ENCODE data around the gene GULP1.
"Not testable (repeated sequence)": the region's sequence is repeated elsewhere in the genome, so short reads cannot be mapped to it uniquely, and the experiment has no call there.

GULP1 gene

GRCh38 chr2:188601927-188602326 lies 310.3 kb downstream of the GULP1 start:
- H3K27ac ChIP-seq (ENCODE audit: low read length), result no peak overlapping the region
- no peaks in the 10 kb centered on the region for H4K20me1 ChIP-seq (ENCODE audit: insufficient read depth, low read length)
- H2AFZ ChIP-seq (ENCODE audit: low read depth, low read length), result no peak overlapping the region
- no peak overlapping the region for H3K9ac ChIP-seq (ENCODE audit: low read depth, low read length)
- no peaks in the 10 kb centered on the region for H3K36me3 ChIP-seq (ENCODE audit: insufficient read depth, low read length)
- H3K9me3 ChIP-seq (ENCODE audit: insufficient read depth, low read length, severe bottlenecking), result no peaks in the 10 kb centered on the region
- H3K79me2 ChIP-seq (ENCODE audit: insufficient read depth, low read length), result no peaks in the 10 kb centered on the region
- H3K4me3 ChIP-seq (ENCODE audit: low read depth in 1 of 2, low read length in 2 of 2), result no peak overlapping the region
- no peak overlapping the region for H3K4me2 ChIP-seq (ENCODE audit: insufficient read depth, low read length)
- H3K4me1 ChIP-seq (ENCODE audit: insufficient read depth, low read length), result no peaks in the 10 kb centered on the region
- H3K27me3 ChIP-seq (ENCODE audit: insufficient read depth, low read length, poor library complexity), result no peaks in the 10 kb centered on the region
- no peak for TF ChIP-seq CTCF (IDR thresholded peaks at IDR 0.05; ENCODE audit: borderline replicate concordance, extremely low read depth, low read length, poor library complexity, severe bottlenecking)
- TF ChIP-seq EZH2 (IDR thresholded peaks at IDR 0.05; ENCODE audit: borderline replicate concordance, low read depth, low read length, severe bottlenecking), result no peak
- DNase-seq (no peak), ATAC-seq (ENCODE audit: insufficient read depth, low read depth) (no peak)

DNA sequence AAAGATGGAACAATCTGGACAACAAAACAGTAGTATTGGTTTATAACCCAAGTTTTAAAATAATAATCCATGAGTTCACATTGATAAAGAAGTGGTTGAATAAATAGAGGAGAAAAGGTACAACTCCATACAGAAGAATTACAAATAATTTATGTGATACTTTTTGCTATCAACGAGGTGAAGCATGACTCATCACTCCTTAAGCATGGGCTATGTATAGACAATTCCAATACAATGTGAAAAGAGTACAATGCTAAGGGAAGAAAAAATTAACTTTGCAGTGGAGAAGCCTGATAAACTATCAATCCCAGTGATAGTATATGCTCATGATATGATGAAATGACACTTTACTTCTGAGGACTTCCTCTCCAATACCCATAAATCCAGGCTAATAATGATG lies 312.9 kb downstream of the GULP1 start:
- ATAC-seq (ENCODE audit: insufficient read depth, low read depth) (no peak), DNase-seq (no peak)
- H3K4me1 ChIP-seq (ENCODE audit: insufficient read depth, low read length), result no peaks in the 10 kb centered on the region
- H3K27ac ChIP-seq (ENCODE audit: low read length), result no peak overlapping the region
- H3K9ac ChIP-seq (ENCODE audit: low read depth, low read length), result no peak overlapping the region
- TF ChIP-seq EZH2 (IDR thresholded peaks at IDR 0.05; ENCODE audit: borderline replicate concordance, low read depth, low read length, severe bottlenecking), result no peak
- TF ChIP-seq CTCF (IDR thresholded peaks at IDR 0.05; ENCODE audit: borderline replicate concordance, extremely low read depth, low read length, poor library complexity, severe bottlenecking), result no peak
- H3K9me3 ChIP-seq (ENCODE audit: insufficient read depth, low read length, severe bottlenecking), result no peaks in the 10 kb centered on the region
- H4K20me1 ChIP-seq (ENCODE audit: insufficient read depth, low read length), result no peaks in the 10 kb centered on the region
- H3K36me3 ChIP-seq (ENCODE audit: insufficient read depth, low read length), result no peaks in the 10 kb centered on the region
- no peak overlapping the region for H3K4me2 ChIP-seq (ENCODE audit: insufficient read depth, low read length)
- no peaks in the 10 kb centered on the region for H3K27me3 ChIP-seq (ENCODE audit: insufficient read depth, low read length, poor library complexity)
- H2AFZ ChIP-seq (ENCODE audit: low read depth, low read length), result no peak overlapping the region
- H3K4me3 ChIP-seq (ENCODE audit: low read depth in 1 of 2, low read length in 2 of 2), result no peak overlapping the region
- no peaks in the 10 kb centered on the region for H3K79me2 ChIP-seq (ENCODE audit: insufficient read depth, low read length)

DNA sequence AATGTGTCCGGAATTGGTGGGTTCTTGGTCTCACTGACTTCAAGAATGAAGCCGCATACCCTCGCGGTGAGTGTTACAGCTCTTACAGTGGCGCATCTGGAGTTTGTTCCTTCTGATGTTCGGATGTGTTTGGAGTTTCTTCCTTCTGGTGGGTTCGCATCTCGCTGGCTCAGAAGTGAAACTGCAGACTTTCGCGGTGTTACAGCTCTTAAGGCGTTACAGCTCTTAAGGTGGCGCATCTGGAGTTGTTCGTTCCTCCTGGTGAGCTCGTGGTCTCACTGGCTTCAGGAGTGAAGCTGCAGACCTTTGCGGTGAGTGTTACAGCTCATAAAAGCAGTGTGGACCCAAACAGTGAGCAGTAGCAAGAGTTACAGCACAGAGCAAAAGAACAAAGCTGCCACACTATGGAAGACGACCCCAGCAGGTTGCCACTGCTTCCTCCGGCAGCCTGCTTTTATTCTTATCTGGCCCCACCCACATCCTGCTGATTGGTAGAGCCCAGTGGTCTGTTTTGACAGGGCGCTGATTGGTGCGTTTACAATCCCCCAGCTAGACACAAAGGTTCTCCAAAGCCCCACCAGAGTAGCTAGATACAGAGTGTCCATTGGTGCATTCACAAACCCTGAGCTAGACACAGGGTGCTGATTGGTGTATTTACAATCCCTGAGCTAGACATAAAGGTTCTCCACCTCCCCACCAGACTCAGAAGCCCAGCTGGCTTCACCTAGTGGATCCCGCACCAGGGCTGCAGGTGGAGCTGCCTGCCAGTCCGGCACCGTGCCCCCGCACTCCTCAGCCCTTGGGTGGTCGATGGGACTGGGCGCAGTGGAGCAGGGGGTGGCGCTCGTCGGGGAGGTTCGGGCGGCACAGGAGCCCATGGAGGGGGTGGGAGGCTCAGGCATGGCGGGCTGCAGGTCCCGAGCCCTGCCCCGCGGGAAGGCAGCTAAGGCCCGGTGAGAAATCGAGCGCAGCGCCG lies 314.2 kb downstream of the GULP1 start:
- not testable (repeated sequence) for H2AFZ ChIP-seq (ENCODE audit: low read depth, low read length); DNase-seq; H4K20me1 ChIP-seq (ENCODE audit: insufficient read depth, low read length); H3K27ac ChIP-seq (ENCODE audit: low read length); H3K9me3 ChIP-seq (ENCODE audit: insufficient read depth, low read length, severe bottlenecking); H3K27me3 ChIP-seq (ENCODE audit: insufficient read depth, low read length, poor library complexity); H3K4me1 ChIP-seq (ENCODE audit: insufficient read depth, low read length); ATAC-seq (ENCODE audit: insufficient read depth, low read depth); H3K36me3 ChIP-seq (ENCODE audit: insufficient read depth, low read length); H3K4me2 ChIP-seq (ENCODE audit: insufficient read depth, low read length); H3K4me3 ChIP-seq (ENCODE audit: low read depth in 1 of 2, low read length in 2 of 2); H3K9ac ChIP-seq (ENCODE audit: low read depth, low read length); H3K79me2 ChIP-seq (ENCODE audit: insufficient read depth, low read length)

GRCh38 chr2:188606596-188606995 lies 314.9 kb downstream of the GULP1 start:
- H3K4me3 ChIP-seq (ENCODE audit: low read depth in 1 of 2, low read length in 2 of 2); H3K4me1 ChIP-seq (ENCODE audit: insufficient read depth, low read length); H2AFZ ChIP-seq (ENCODE audit: low read depth, low read length); H3K27ac ChIP-seq (ENCODE audit: low read length); H3K9ac ChIP-seq (ENCODE audit: low read depth, low read length); H3K27me3 ChIP-seq (ENCODE audit: insufficient read depth, low read length, poor library complexity); DNase-seq; ATAC-seq (ENCODE audit: insufficient read depth, low read depth); H3K36me3 ChIP-seq (ENCODE audit: insufficient read depth, low read length); H3K79me2 ChIP-seq (ENCODE audit: insufficient read depth, low read length); H3K4me2 ChIP-seq (ENCODE audit: insufficient read depth, low read length); H4K20me1 ChIP-seq (ENCODE audit: insufficient read depth, low read length); H3K9me3 ChIP-seq (ENCODE audit: insufficient read depth, low read length, severe bottlenecking): not testable (repeated sequence)

All from DND-41 (cell line).